ENCODE data around the gene LRCH4.
"Not testable (repeated sequence)": the region's sequence is repeated elsewhere in the genome, so short reads cannot be mapped to it uniquely, and the experiment has no call there.

Gene LRCH4

DNA sequence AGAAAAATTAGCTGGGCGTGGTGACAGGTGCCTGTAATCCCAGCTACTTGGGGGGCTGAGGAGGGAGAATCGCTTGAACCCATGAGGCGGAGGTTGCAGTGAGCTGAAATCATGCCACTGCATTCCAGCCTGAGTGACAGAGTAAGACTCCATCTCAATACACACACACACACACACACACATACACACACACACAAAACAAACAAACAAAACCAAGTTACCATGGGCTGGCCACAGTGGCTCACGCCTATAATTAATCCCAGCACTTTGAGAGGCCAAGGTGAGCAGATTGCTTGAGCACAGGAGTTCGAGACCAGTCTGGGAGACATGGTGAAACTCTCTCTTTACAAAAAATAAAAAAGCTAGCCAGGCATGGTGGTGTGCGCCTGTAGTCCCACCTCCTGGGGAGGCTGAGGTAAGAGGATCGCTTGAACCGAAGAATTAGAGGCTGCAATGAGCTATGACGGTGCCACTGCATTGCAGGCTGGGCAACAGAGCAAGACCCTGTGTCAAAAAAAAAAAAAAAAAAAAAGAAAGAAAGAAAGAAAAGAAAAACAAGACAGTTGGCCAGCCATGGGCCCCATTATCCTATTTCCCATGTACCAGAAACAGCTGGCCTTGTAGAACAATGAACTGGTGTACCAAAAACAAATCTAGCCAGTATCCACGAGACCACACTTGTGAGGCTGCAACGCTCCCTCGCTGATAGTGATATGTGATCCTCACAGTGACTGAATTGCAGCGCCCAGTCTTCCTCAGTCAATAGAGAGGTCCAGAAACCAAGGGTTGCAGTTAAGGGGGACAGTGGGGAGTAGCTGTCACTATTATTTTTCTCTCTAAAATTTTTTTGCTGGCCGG, 53.5 kb downstream of the LRCH4 start:
- Mint-ChIP-seq H3K4me1 (ENCODE audit: low read depth in 2 of 2) (no peaks in the 10 kb centered on the region), H3K27me3 (no peaks in the 10 kb centered on the region), H3K9me3 (no peaks in the 10 kb centered on the region), H3K27ac (no peak overlapping the region), H3K4me3 (no peak overlapping the region), H3K36me3 (ENCODE audit: insufficient read depth) (no peaks in the 10 kb centered on the region)
- ATAC-seq (replicated peaks) (no peak), DNase-seq (no peak)

DNA sequence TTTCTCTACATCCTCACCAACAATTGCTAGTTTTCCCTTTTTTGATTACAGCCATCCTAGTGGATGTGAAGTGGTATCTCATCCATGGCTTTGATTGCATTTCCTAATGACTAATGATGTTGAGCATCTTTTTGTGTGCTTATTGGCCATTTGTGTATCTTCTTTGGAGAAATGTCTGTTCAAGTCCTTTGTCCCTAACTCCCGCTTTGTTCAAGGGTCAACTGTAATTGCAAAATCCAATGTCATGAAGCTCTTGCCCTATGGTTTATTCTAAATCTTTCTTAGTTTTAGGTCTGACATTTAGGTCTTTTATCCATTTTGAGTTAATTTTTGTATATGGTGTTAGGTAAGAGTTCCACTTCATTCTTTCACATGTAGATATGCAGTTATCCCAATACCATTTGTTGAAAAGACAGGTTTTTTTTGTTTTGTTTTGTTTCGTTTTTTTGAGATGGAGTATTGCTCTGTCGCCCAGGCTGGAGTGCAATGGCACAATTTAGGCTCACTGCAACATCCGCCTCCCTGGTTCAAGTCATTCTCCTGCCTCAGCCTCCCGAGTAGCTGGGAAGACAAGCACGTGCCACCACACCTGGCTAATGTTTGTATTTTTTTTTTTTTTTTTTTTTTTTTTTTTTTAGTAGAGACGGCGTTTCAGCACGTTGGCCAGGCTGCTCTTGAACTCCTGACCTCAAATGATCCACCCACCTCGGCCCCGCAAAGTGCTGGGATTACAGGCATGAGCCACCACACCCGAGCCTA, 57.6 kb downstream of the LRCH4 start:
- H3K27me3 Mint-ChIP-seq; H3K4me3 Mint-ChIP-seq; H3K36me3 Mint-ChIP-seq (ENCODE audit: insufficient read depth); H3K27ac Mint-ChIP-seq; H3K4me1 Mint-ChIP-seq (ENCODE audit: low read depth in 2 of 2); H3K9me3 Mint-ChIP-seq; DNase-seq; ATAC-seq (replicated peaks): not testable (repeated sequence)

Measured in effector memory CD8-positive, alpha-beta T cell (primary cell).